SH-SY5Y (cell line): Measurements from ENCODE around the gene PCIF1.

Source experiments
- GATA2 ChIP-seq: IDR thresholded peaks from 2 replicates; pipeline ENCODE4 v1.6.1; 2011; ENCODE audit warnings: mild to moderate bottlenecking, low read depth, low read length
- GATA3 ChIP-seq: IDR thresholded peaks from 2 replicates; pipeline ENCODE4 v1.6.1; 2011; ENCODE audit warnings: low read depth, mild to moderate bottlenecking, low read length, moderate library complexity

DNA sequence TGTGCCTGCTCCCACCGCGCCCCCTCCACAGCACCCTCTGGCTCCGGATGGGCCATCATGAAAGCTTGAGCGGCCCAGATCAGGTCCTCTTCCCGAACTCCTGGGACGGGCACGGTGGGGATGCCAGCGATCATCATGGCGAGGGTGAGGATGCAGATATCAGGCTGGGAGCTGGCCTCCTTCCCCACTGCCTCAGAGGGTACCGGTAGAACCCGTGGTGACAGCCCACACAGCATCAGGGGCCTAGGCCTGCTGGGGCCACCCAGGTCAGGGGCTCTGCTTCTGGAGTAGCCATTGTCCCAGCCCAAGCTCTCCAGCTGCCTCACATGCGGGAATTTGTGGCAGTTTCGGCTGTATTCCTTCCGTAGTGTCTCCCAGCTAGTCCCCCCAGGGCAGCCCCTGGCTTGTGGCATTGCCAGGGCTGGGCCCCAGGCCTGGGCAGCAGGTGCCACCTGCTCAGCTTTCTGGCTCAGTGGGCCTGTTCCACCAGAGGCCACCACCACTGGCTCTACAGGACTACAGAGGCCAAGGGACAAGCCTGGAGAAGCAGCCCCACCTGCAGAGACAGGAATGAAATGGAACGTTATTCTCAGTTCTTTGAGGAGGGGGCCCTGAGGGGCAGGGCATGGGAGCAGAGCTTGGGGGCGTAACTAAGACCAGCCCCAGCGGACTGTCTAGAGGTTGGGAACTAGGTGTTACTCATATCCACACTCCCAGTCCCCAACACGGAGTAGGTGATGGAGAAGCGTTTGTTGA, 47.7 kb upstream of the PCIF1 start:
- TF ChIP-seq GATA2 (no peak), GATA3 (no peak)
